ENCODE data around the gene KIAA1328. TPM values are rescaled to one million over a fixed set of nuclear protein-coding genes. Genes with fewer than 3 reads are reported as not detected.

The KIAA1328 gene
- total RNA-seq, 2 donors from 2014 or later = 14.4 to 22.7 TPM

- Histone ChIP-seq H3K36me3 (peaks cover 3% of the 10 kb centered on the region), H3K4me3 (no peak overlapping the region), H3K4me1 (ENCODE audit: control insufficient read depth in 1 of 2, low read depth in 2 of 2) (no peaks in the 10 kb centered on the region), H3K9me3 (no peaks in the 10 kb centered on the region), H3K27ac (no peak overlapping the region), H3K27me3 (replicated peaks; ENCODE audit: insufficient read depth) (no peaks in the 10 kb centered on the region)
- no peak for TF ChIP-seq CTCF (IDR thresholded peaks at IDR 0.05)
- no peak for ATAC-seq (ENCODE audit: insufficient number of reproducible peaks, low FRiP score, low read depth)
- no peak for DNase-seq (ENCODE audit: low spot score)
Observed at GRCh38 chr18:36843784-36844183, 14.9 kb downstream of the KIAA1328 start.

GRCh38 chr18:36848609-36849008, 19.7 kb downstream of the KIAA1328 start:
- no peak for TF ChIP-seq CTCF (IDR thresholded peaks at IDR 0.05)
- Histone ChIP-seq H3K36me3 (no peaks in the 10 kb centered on the region), H3K27me3 (replicated peaks; ENCODE audit: insufficient read depth) (no peaks in the 10 kb centered on the region), H3K27ac (no peak overlapping the region), H3K4me3 (no peak overlapping the region), H3K4me1 (ENCODE audit: control insufficient read depth in 1 of 2, low read depth in 2 of 2) (no peaks in the 10 kb centered on the region), H3K9me3 (peaks cover 10% of the 10 kb centered on the region)
- ATAC-seq (ENCODE audit: insufficient number of reproducible peaks, low FRiP score, low read depth) = no peak
- DNase-seq (ENCODE audit: low spot score) = no peak

GRCh38 chr18:36849288-36850006, 20.5 kb downstream of the KIAA1328 start:
- no peak for DNase-seq (ENCODE audit: low spot score)
- TF ChIP-seq CTCF (IDR thresholded peaks at IDR 0.05) = no peak
- H3K27me3 ChIP-seq (replicated peaks; ENCODE audit: insufficient read depth) = no peaks in the 10 kb centered on the region

GRCh38 chr18:36850527-36851201, 21.7 kb downstream of the KIAA1328 start:
- TF ChIP-seq CTCF (IDR thresholded peaks at IDR 0.05) = no peak
- Histone ChIP-seq H3K36me3 (no peaks in the 10 kb centered on the region), H3K4me3 (no peak overlapping the region), H3K27ac (no peak overlapping the region), H3K27me3 (replicated peaks; ENCODE audit: insufficient read depth) (no peaks in the 10 kb centered on the region), H3K9me3 (peaks cover 10% of the 10 kb centered on the region), H3K4me1 (ENCODE audit: control insufficient read depth in 1 of 2, low read depth in 2 of 2) (no peaks in the 10 kb centered on the region)
- no peak for ATAC-seq (ENCODE audit: insufficient number of reproducible peaks, low FRiP score, low read depth)
- DNase-seq (ENCODE audit: low spot score) = no peak

More at GRCh38 chr18:36849288-36850006, 20.5 kb downstream of the KIAA1328 start:
- no peak overlapping the region for H3K4me3 ChIP-seq
- H3K4me1 ChIP-seq (ENCODE audit: control insufficient read depth in 1 of 2, low read depth in 2 of 2) = no peaks in the 10 kb centered on the region
- ATAC-seq (ENCODE audit: insufficient number of reproducible peaks, low FRiP score, low read depth) = no peak
- no peak overlapping the region for H3K27ac ChIP-seq
- H3K36me3 ChIP-seq = no peaks in the 10 kb centered on the region
- peaks cover 10% of the 10 kb centered on the region for H3K9me3 ChIP-seq

GRCh38 chr18:36851202-36851590, 22.3 kb downstream of the KIAA1328 start:
- Histone ChIP-seq H3K27me3 (replicated peaks; ENCODE audit: insufficient read depth) (no peaks in the 10 kb centered on the region), H3K9me3 (peaks cover 10% of the 10 kb centered on the region), H3K4me3 (no peak overlapping the region), H3K36me3 (no peaks in the 10 kb centered on the region), H3K4me1 (ENCODE audit: control insufficient read depth in 1 of 2, low read depth in 2 of 2) (peaks cover 0 to 1% of the 10 kb centered on the region in 2 donors), H3K27ac (no peak overlapping the region)
- DNase-seq (ENCODE audit: low spot score) (no peak), ATAC-seq (ENCODE audit: insufficient number of reproducible peaks, low FRiP score, low read depth) (no peak)
- no peak for TF ChIP-seq CTCF (IDR thresholded peaks at IDR 0.05)
